ENCODE measurements around the gene PAXX.
"Not testable (repeated sequence)": the region's sequence is repeated elsewhere in the genome, so short reads cannot be mapped to it uniquely, and the experiment has no call there.

Gene PAXX

DNA sequence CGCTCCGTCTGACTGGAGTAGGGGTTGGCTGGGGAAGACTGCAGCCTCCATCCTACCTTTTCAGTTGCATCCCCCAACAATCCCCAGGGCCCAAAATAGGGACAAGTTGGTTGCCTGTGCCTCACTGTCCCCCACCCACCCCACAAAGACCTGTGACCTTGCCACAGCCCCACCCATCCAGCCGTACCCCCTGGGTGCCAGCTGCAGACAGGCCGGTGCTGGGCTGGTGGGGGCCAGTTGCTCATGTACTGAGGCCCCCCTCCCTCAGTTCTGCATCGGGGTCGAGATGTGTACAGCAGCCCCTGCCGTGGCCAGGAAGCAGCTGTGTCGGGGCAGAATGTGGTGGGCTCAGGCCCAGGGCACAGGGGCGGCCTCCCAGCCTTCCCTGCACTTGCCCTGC, 9.1 kb upstream of the PAXX start:
- no peak for DNase-seq

DNA sequence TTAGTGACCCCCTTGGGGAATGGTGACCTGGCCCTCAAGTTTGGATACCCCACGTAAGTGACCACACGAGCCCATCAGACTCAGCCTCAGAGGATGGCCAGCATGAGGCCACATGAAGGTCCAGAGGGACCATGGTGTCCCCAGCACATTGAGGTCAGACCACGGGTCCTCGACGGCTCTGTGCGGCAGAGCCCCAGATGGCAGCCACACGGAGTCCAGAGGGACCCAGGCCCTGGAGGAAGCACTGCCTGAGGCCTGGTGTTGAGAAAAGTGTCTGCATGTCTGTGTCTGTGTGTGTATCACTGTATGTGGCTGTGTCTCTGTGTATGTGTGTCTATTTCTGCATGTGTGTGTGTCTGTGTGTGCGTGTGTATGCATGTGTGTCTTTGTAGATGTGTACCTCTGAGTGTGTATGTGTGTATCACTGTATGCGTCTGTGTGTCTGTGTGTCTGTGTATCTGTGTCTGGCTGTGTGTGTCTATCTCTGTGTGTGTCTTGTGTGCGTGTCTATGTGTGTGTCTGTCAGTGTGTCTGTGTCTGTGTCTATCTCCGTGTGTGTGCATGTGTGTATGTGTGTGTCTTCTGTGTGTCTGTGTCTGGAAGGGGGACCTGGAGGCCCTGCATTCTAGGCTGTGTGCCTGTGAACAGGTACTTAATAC, 8.4 kb upstream of the PAXX start:
- no peak for DNase-seq

DNA sequence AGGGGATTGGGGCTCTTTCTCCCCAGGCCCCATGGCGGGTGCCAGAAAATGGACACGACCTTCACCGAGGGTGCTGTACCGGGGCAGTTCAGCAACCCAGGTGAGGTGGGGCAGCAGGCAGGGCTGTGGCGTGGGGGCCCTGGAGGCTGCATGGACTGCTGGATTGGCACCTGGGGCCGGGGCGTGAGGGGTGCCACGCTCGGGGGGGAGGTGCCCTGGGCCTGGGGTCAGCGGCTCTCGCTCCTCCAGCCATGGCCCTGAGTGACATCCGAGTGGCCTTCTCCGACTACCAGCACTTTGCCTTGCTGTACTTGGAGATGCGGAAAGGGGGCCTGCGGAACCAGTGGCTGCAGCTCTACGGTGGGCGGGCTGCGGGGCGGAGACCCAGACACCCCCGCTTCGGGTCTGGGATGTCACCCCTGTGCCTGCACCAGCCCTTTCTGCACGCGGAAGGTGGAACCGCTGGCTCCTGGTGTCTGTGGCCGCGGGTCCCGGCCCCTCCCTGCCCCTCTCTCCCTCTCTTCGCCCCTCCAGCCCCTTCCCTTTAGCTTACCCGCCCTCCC, 7.7 kb upstream of the PAXX start:
- no peak for DNase-seq

DNA sequence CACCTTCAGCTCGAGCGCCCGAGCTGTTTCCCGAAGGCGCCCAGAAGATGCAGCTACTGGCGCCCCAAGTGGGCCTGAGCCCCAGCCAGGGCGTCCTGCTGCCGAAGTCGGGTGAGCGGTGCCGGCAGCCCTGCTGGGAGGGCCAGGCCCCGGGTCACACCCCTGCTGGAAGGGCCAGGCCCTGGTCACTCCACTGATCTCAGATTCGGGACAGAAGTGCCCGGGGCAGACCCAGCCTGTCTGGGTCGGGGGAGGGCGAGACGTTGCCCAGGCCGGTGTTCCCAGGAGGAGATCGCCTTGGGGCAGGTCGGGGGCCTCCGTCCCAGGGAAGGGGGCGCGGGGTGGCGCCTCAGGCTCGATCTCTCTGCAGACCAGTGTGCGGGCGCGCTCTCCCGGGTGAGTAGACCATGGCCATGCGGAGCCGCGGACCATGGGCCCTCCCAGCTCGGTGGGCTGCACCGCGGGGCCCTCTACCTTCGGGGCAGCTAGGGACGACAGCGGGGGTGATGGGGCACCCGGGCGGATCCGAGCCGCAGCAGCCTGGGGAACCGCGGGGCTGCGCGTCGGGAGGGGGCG, 7.1 kb upstream of the PAXX start:
- no peak for DNase-seq

GRCh38 chr9:136985853-136986252, 6.4 kb upstream of the PAXX start:
- no peak for DNase-seq

- no peak for DNase-seq
These were observed 3.4 kb upstream of the PAXX start for GRCh38 chr9:136988872-136989271.

DNA sequence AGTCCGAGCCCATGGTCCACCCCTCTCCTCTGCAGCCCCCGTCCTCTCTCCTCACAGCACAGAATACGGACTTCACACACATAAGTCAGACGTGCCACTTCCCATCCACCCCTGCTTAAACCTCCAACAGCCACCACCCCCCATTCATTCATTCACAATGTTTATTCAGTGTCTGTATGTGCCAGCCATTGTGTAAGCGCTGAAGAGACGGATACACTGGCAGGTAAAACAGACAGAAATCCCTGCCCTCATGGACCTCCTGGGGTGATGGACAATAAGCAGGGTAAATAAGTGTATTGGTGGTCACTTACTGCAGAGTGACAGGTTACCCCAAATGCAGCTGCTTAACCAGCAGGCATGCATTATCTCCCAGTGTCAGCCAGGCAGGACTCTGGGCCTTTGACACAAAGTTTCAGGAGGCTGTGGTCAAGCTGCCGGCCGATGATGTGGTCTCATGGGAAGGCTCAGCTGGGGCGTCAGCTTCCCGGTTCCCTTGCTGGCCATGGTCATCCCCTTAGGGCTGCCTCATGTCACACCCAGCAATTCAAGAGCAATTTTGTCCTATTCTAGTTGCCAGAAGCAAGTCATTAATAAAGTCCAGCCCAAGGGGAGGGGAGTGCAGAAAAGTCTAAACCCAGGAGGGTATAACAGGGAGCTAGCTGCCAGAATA, 1.8 kb upstream of the PAXX start:
- DNase-seq = no peak

DNA sequence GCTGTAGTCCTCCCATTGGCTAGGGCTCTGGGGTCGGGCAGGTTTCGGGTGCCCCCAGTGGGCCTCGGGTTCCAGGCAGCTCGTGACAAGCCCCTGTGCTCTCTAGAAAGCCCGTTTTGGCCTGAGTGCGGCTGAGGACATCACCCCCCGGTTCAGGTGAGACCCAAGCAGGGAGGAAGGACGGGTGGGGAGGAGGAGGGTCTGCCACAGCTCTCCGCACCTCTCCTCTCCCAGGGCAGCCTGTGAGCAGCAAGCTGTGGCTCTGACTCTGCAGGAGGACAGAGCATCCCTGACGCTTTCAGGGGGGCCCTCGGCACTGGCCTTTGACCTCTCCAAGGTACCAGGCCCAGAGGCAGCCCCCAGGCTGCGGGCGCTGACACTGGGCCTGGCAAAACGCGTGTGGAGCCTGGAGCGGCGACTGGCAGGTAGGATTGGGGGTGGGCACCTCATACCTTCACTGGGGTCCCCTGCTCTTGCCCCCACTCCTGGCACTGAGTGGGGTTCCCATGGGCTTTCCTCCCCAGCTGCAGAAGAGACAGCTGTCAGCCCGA, 672 bp downstream of the PAXX start:
- no peak for DNase-seq

- DNase-seq = no peak
These were observed 2.1 kb downstream of the PAXX start for GRCh38 chr9:136994180-136994887.

DNA sequence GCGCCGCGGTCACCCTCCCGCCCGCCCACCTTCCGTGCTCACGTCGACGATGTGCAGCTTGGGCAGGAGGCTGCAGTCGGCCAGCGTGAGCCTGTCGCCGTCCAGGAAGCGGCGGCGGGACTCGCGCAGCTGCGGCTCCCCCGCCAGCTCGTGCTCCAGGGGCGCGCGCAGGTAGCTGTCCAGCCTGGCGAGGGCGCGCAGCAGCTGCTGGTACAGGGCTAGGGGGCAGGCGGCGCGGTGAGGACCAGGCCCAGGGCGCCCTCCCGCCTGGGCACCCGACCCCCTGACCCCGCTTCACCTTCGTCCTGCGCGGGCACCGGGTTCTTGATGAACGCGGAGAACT, 2.6 kb downstream of the PAXX start:
- DNase-seq = no peak

DNA sequence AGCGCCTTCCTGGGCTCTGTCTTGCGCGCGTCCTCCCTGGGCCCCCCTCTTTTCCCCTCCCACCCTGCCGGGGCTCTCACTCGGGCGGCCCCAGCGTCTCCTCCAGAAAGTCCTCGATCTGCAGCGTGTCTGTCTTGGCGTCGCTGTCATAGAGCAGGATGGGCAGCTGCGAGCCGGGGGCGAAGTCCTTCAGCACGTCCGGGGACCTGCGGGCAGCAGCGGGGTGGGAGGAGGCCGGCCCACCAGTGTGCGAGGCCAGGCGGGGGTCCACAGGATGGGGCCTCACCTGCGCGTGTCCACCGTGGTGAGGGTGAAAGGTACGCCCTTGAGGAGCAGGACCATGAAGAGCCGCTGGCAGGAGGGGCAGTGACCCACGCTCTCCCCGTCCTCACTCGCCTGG, 3.1 kb downstream of the PAXX start:
- no peak for DNase-seq

- no peak for DNase-seq
These were observed 3.6 kb downstream of the PAXX start for GRCh38 chr9:136995772-136996311.

- peak; percentile 39 for DNase-seq
These were observed 4.4 kb downstream of the PAXX start, which contains the start of gene CLIC3 for GRCh38 chr9:136996361-136997292. Gene CLIC3 (minus strand): TSS chr9:136996568. CDS start chr9:136996543, 25 bp downstream.

- no peak for DNase-seq
These were observed 5.1 kb downstream of the PAXX start for GRCh38 chr9:136997371-136997770.

DNA sequence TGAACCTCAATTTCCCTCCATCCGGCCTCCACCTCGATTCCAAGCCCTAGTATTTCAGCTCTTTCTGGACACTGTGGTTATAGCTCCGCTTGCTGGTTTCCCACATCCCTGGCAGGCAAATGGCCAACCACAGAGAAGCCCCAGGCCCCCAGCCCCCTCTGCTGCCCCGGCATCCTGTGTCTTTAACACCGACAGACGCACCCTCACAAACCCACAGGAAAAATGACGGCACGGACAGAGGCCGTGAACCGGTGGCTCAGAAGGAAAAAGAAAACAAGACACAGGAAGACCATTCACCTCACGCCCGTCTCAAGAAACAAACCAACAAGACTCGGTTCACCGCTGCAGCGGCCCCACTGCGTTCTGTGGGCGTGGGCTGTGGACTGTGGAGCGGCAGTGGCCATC, 5.6 kb downstream of the PAXX start:
- no peak for DNase-seq

- DNase-seq = no peak
These were observed 8.1 kb downstream of the PAXX start for GRCh38 chr9:137000177-137000930.

- DNase-seq = no peak
These were observed 9.8 kb downstream of the PAXX start for GRCh38 chr9:137001857-137002645.

- DNase-seq = no peak
These were observed 10.4 kb downstream of the PAXX start for GRCh38 chr9:137002646-137003041.

DNA sequence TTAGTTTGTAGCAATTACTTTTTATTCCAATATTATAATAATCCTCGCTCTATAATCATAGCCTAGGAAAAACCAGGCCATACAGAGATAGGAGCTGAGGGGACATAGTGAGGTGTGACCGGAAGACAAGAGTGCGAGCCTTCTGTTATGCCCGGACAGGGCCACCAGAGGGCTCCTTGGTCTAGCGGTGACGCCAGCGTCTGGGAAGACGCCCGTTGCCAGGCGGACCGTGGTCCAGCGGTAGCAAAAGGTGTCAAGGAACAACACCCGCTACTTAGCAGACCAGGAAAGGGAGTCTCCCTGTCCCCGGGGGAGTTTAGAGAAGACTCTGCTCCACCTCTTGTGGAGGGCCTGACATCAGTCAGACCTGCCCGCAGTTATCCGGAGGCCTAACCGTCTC, 12.1 kb downstream of the PAXX start:
- not testable (repeated sequence) for DNase-seq

Data from effector CD8-positive, alpha-beta T cell (primary cell).